ENCODE measurements around the gene CDX1.

DNA sequence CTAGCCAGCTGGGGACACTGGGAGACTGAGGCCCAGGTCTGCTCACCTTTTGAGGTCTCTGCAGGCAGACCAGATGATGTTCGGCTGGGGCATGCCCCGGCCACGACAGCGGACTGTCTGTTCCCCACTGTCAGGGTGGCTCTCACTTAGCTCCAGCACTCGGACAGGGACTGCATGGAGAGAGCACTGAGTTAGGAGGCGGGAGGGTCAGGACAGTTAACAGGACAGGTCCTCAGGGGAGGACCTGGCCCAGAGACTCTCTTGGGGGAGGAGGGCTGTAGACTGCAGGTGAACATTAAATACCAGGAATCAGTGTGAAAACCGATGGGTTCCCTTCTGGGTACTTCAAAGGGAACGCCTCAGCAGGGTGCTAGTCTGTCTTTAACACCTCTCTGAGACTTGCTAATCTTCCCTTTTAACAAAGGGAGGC, 36.1 kb upstream of the CDX1 start:
- TF ChIP-seq, protein P1, sequence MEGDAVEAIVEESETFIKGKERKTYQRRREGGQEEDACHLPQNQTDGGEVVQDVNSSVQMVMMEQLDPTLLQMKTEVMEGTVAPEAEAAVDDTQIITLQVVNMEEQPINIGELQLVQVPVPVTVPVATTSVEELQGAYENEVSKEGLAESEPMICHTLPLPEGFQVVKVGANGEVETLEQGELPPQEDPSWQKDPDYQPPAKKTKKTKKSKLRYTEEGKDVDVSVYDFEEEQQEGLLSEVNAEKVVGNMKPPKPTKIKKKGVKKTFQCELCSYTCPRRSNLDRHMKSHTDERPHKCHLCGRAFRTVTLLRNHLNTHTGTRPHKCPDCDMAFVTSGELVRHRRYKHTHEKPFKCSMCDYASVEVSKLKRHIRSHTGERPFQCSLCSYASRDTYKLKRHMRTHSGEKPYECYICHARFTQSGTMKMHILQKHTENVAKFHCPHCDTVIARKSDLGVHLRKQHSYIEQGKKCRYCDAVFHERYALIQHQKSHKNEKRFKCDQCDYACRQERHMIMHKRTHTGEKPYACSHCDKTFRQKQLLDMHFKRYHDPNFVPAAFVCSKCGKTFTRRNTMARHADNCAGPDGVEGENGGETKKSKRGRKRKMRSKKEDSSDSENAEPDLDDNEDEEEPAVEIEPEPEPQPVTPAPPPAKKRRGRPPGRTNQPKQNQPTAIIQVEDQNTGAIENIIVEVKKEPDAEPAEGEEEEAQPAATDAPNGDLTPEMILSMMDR (IDR thresholded peaks at IDR 0.05), result no peak
- TF ChIP-seq POLR2A (IDR thresholded peaks at IDR 0.05), result no peak
